ENCODE results near the gene PPHLN1. TPM values are rescaled to one million over a fixed set of nuclear protein-coding genes. Genes with fewer than 3 reads are reported as not detected.

Gene PPHLN1
- total and polyA plus RNA-seq, 2 of the 8 experiments (the other 6 are each of a cell fraction or from before 2014, with no cell fraction given), result 34.3 to 71.6 TPM

DNA sequence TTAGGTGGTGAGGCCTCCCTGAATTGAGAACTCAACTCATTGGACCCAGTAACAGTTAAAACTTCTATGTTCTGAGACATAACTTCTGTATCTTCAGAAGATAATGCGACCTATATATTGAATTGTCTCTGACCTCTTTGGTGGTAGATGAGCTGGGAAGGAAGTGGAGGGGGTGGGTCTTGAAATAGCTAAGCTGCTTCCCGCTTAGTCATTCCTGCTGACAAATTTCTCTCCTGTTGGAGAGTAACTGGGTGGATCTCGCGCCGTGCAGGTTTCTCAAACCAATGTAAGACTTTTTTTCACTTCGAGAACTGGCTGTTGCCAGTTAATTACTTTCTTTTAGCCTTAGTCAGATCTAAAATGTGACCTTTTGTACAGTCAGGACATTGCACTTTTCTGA is 100.8 kb downstream of the PPHLN1 start:
- H2AFZ ChIP-seq (ENCODE audit: low read length), result no peak overlapping the region
- no peak overlapping the region for H2BK15ac ChIP-seq (ENCODE audit: low read length)
- no peak overlapping the region for H3K27ac ChIP-seq (ENCODE audit: low read depth, low read length)
- peaks cover 0 to 2% of the 10 kb centered on the region in 2 experiments for H4K20me1 ChIP-seq (replicated peaks in 1 of 2; ENCODE audit: control insufficient read depth in 1 of 2, insufficient read depth in 2 of 2, low read length in 2 of 2)
- H2BK5ac ChIP-seq (ENCODE audit: low read depth, low read length), result no peak overlapping the region
- FAIRE-seq, result peak; percentile 24
- H2AK5ac ChIP-seq (ENCODE audit: low read depth, low read length), result no peak overlapping the region
- H3K23ac ChIP-seq (ENCODE audit: insufficient read length), result no peak overlapping the region
- no peak overlapping the region for H2BK12ac ChIP-seq (ENCODE audit: low read depth, low read length)
- no peaks in the 10 kb centered on the region for H3K79me1 ChIP-seq (ENCODE audit: low read depth, low read length)
- no peaks in the 10 kb centered on the region; the same call in 1 of the 2 replicates for H3K23me2 ChIP-seq (ENCODE audit: low read depth, low read length)
- H4K5ac ChIP-seq (ENCODE audit: insufficient read length, low read depth, low read length), result no peak overlapping the region
- WGBS, 2 experiments (ENCODE audit: extremely low coverage in 1 of 2, insufficient coverage in 1 of 2, insufficient read length in 1 of 2, insufficient replicate concordance in 2 of 2, low coverage in 1 of 2, low lambda C conversion rate in 2 of 2, missing lambda C conversion rate in 1 of 2), result 84% methylated on average over 6 of the region's 6 CpGs; no CpG with 5 or more reads in 1 of the 2 experiments
- peaks cover 0 to 3% (median 1%) of the 10 kb centered on the region in 4 experiments; a peak in 2 of 7 replicates for H3K4me1 ChIP-seq (replicated peaks in 1 of 4; ENCODE audit: control insufficient read depth in 3 of 4, insufficient read depth in 4 of 4, low read length in 3 of 4)
- no peak overlapping the region for H2BK20ac ChIP-seq (ENCODE audit: low read length)
- peaks cover 0 to 2% (median 0%) of the 10 kb centered on the region in 4 experiments; a peak in 2 of 8 replicates for H3K36me3 ChIP-seq (ENCODE audit: control insufficient read depth in 2 of 4, insufficient read depth in 4 of 4, low read length in 3 of 4)
- no peak overlapping the region for H3K9ac ChIP-seq (replicated peaks in 1 of 4; ENCODE audit: extremely low read depth in 1 of 4, low read depth in 3 of 4, low read length in 3 of 4)
- no peak overlapping the region for H4K8ac ChIP-seq (ENCODE audit: extremely low read depth, insufficient read depth, low read length)
- ChIA-PET POLR2A (ENCODE audit: partially characterized antibody) (no interaction called here), CTCF (ENCODE audit: partially characterized antibody) (interaction anchor here (0.6 kb wide), 2 partner anchors 13 to 21 kb away, joined by 3 to 4 read pairs; no protein-coding TSS in a partner anchor)
- H3K18ac ChIP-seq (ENCODE audit: extremely low read depth, low read length), result no peak overlapping the region
- no peak overlapping the region for H4K91ac ChIP-seq (replicated peaks; ENCODE audit: insufficient read length, low read length)
- H3K56ac ChIP-seq (replicated peaks; ENCODE audit: insufficient read length, low read depth, low read length), result no peak overlapping the region
- no peaks in the 10 kb centered on the region for H3K27me3 ChIP-seq (replicated peaks in 1 of 4; ENCODE audit: control insufficient read depth in 3 of 4, extremely low read depth in 1 of 4, insufficient read depth in 3 of 4, low read length in 3 of 4)
- 0 out of 2 replicates have a peak, but pooled peaks have one; percentile 7 for TF ChIP-seq MAFK (IDR thresholded peaks at IDR 0.05; ENCODE audit: low read depth, low read length)
- TF ChIP-seq TAF1 (IDR thresholded peaks at IDR 0.05; ENCODE audit: low read depth, low read length), result no peak
- H3K79me2 ChIP-seq (ENCODE audit: control insufficient read depth in 1 of 2, insufficient read depth in 2 of 2, low read length in 2 of 2), result 0 out of 4 replicates have a peak, but pooled peaks cover 0 to 3% of the 10 kb centered on the region in 2 experiments
- H2BK120ac ChIP-seq (replicated peaks; ENCODE audit: low read depth, low read length), result no peak overlapping the region
- DNase-seq (ENCODE audit: low read depth in 1 of 2, low spot score in 2 of 2), result no peak
- H3K4me2 ChIP-seq (ENCODE audit: insufficient read depth in 1 of 2, low read depth in 2 of 2, low read length in 2 of 2), result no peak overlapping the region; a peak in 1 of 4 replicates
- no peaks in the 10 kb centered on the region for H3K9me3 ChIP-seq (ENCODE audit: insufficient read depth in 2 of 2, low read depth in 1 of 2, low read length in 1 of 2)
- H3K14ac ChIP-seq (ENCODE audit: insufficient read length), result no peak overlapping the region
- H3K4ac ChIP-seq (replicated peaks; ENCODE audit: insufficient read length, low read depth, low read length), result no peak overlapping the region
- no peak overlapping the region for H3K4me3 ChIP-seq (ENCODE audit: extremely low read depth in 1 of 4, insufficient read depth in 2 of 4, low read depth in 3 of 4, low read length in 4 of 4)

Data from H1 (cell line).